K562 (cell line): ENCODE results near the gene RGS19. TPM values are rescaled to one million over a fixed set of nuclear protein-coding genes. Genes with fewer than 3 reads are reported as not detected.

Experiments used
- FOS ChIP-seq: IDR thresholded peaks from 3 replicates; pipeline ENCODE4 v1.6.1; 2011; ENCODE audit not compliant: insufficient read length; ENCODE audit errors: extremely low read depth
- MGA ChIP-seq: fragments of 450-650 bp; IDR thresholded peaks from 2 replicates; pipeline ENCODE4 v1.6.1; 2016; ENCODE audit warnings: mild to moderate bottlenecking, moderate library complexity
- PML ChIP-seq: IDR thresholded peaks from 2 replicates; pipeline ENCODE4 v1.6.1; 2012; ENCODE audit warnings: low read length, inconsistent platforms
- SMAD4 ChIP-seq: fragments of 250-450 bp; sonication (Bioruptor Pico); conservative IDR thresholded peaks from 2 replicates; pipeline ENCODE4 v1.8.0; 2021; ENCODE audit warnings: inconsistent platforms, mild to moderate bottlenecking, moderate library complexity
- ZBTB11 ChIP-seq, 3 experiments: fragments of 200-800 bp in 1 of 3; fragments of 250-450 bp in 1 of 3; fragments of 450-650 bp in 1 of 3; sonication (Bioruptor Pico) in 1 of 3; sonication (Bioruptor generic) in 1 of 3; formaldehyde crosslinking in 1 of 3; IDR thresholded peaks; 2 replicates each; pipeline versions ENCODE4 v1.6.1 to v1.8.0; 2016 to 2022; ENCODE audit warnings: mild to moderate bottlenecking in 2 of 3, missing genetic modification characterization in 2 of 3, missing compliant biosample characterization in 1 of 3, moderate library complexity in 1 of 3
- polyA plus RNA-seq, 8 experiments: library from polyadenylated mRNA; depleted of rRNA in 4 of 8; stranded (reverse) in 5 of 8; unstranded in 3 of 8; fragments of >200 nt; fragmentation: Nextera tagmentation in 2 of 8; fragmentation: Illumina TruSeq in 1 of 8; extraction: Ambion mirVana in 2 of 8; extraction: Trizol in 1 of 8; gene quantifications; 2 replicates each; pipeline versions ENCODE4 v1.2.1 to v1.2.3, GENCODE V29; 2011 to 2014; ENCODE audit warnings: inconsistent platforms in 1 of 8, missing spikeins in 1 of 8
- total RNA-seq, 7 experiments: library from RNA; depleted of rRNA in 6 of 7; stranded (reverse); fragments of >200 nt in 6 of 7; fragmentation: Illumina TruSeq in 2 of 7; extraction: Trizol in 2 of 7; gene quantifications; 2 replicates each; pipeline versions ENCODE4 v1.2.1 to v1.2.3, GENCODE V29; 2011 to 2021; ENCODE audit warnings: low replicate concordance in 1 of 7
- TF ChIP-seq, protein P1 (sequence below): sonication (generic); formaldehyde crosslinking; IDR thresholded peaks from 2 replicates; pipeline ENCODE4 v1.8.0; 2022; ENCODE audit warnings: mild to moderate bottlenecking, missing genetic modification reagents

Gene RGS19
- total and polyA plus RNA-seq, 9 of the 15 experiments (the other 6 are each of a cell fraction or from before 2014, with no cell fraction given): 0.41 to 23.7 (median 14.6) TPM

GRCh38 chr20:64049878-64050260 lies 29.4 kb downstream of the RGS19 start (continued):
- no peak for TF ChIP-seq MGA
- no peak for TF ChIP-seq PML
- TF ChIP-seq, protein P1, sequence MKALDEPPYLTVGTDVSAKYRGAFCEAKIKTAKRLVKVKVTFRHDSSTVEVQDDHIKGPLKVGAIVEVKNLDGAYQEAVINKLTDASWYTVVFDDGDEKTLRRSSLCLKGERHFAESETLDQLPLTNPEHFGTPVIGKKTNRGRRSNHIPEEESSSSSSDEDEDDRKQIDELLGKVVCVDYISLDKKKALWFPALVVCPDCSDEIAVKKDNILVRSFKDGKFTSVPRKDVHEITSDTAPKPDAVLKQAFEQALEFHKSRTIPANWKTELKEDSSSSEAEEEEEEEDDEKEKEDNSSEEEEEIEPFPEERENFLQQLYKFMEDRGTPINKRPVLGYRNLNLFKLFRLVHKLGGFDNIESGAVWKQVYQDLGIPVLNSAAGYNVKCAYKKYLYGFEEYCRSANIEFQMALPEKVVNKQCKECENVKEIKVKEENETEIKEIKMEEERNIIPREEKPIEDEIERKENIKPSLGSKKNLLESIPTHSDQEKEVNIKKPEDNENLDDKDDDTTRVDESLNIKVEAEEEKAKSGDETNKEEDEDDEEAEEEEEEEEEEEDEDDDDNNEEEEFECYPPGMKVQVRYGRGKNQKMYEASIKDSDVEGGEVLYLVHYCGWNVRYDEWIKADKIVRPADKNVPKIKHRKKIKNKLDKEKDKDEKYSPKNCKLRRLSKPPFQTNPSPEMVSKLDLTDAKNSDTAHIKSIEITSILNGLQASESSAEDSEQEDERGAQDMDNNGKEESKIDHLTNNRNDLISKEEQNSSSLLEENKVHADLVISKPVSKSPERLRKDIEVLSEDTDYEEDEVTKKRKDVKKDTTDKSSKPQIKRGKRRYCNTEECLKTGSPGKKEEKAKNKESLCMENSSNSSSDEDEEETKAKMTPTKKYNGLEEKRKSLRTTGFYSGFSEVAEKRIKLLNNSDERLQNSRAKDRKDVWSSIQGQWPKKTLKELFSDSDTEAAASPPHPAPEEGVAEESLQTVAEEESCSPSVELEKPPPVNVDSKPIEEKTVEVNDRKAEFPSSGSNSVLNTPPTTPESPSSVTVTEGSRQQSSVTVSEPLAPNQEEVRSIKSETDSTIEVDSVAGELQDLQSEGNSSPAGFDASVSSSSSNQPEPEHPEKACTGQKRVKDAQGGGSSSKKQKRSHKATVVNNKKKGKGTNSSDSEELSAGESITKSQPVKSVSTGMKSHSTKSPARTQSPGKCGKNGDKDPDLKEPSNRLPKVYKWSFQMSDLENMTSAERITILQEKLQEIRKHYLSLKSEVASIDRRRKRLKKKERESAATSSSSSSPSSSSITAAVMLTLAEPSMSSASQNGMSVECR: peak; percentile 43; the same call in 1 of the 2 replicates
- 0 out of 2 replicates have a peak, but pooled peaks have one; percentile 17 for TF ChIP-seq SMAD4 (CRISPR knock-in tag)
- no peak for TF ChIP-seq FOS
- peak in 1 of 3 experiments; percentile 50; a peak in 1 of 6 replicates for TF ChIP-seq ZBTB11 (CRISPR knock-in tag; IDR thresholded peaks at IDR 0.05)
